PC-3 (cell line): ENCODE data around the gene TTLL10. TPM values are rescaled to one million over a fixed set of nuclear protein-coding genes. Genes with fewer than 3 reads are reported as not detected.

Source experiments
- ATAC-seq: fragments of 200-7000 bp; cut with Tn5 transposase; 2 replicates; pipeline ENCODE4 v1.9.1; 2020; ENCODE audit warnings: mild to moderate bottlenecking, moderate library complexity
- BruUV-seq: library from RNA; stranded (reverse); fragments of 400-500 nt; replicated peaks from 2 replicates; lab custom pipeline; 2021; lab: Mats Ljungman, UMichigan
- CTCF ChIA-PET: fragments of 300-600 bp; sonication (Branson Sonifier 250); formaldehyde crosslinking; loops from one replicate; lab custom pipeline; 2022; ENCODE audit warnings: antibody characterized with exemption; lab: Charles Lee
- POLR2A ChIA-PET: fragments of 300-600 bp; sonication (Branson Sonifier 250); formaldehyde crosslinking; loops from one replicate; lab custom pipeline; 2022; ENCODE audit warnings: antibody characterized with exemption; ENCODE audit not compliant: unreplicated experiment; lab: Charles Lee
- DNase-seq: peaks from one replicate; pipeline ENCODE4 v3.0.0-alpha.2; 2015
- H2AFZ ChIP-seq: fragments of 300-600 bp; sonication (generic); 2 replicates; pipeline ENCODE4 v1.6.0; 2016; ENCODE audit warnings: antibody characterized with exemption, low read length
- H3F3A ChIP-seq: fragments of 300-600 bp; sonication (generic); one replicate; pipeline ENCODE4 v1.6.0; 2017; ENCODE audit warnings: antibody characterized with exemption, low read length, control low read depth, mild to moderate bottlenecking; ENCODE audit not compliant: unreplicated experiment
- H3K27ac ChIP-seq: fragments of 300-600 bp; sonication (generic); 2 replicates; pipeline ENCODE4 v1.5.1; 2016; ENCODE audit warnings: mild to moderate bottlenecking, low read length
- H3K27me3 ChIP-seq: fragments of 300-600 bp; sonication (generic); 2 replicates; pipeline ENCODE4 v1.6.1; 2016; ENCODE audit warnings: low read length, mixed read lengths
- H3K36me3 ChIP-seq: fragments of 300-600 bp; sonication (generic); 2 replicates; pipeline ENCODE4 v1.6.1; 2016; ENCODE audit warnings: low read depth, mixed run types, low read length, mixed read lengths
- H3K4me1 ChIP-seq: fragments of 300-600 bp; sonication (generic); 2 replicates; pipeline ENCODE4 v1.5.1; 2016; ENCODE audit warnings: low read length; ENCODE audit not compliant: insufficient read depth
- H3K4me2 ChIP-seq: fragments of 300-600 bp; sonication (generic); 2 replicates; pipeline ENCODE4 v1.6.0; 2016; ENCODE audit warnings: low read length
- H3K4me3 ChIP-seq: fragments of 300-600 bp; sonication (generic); 2 replicates; pipeline ENCODE4 v1.5.1; 2016; ENCODE audit warnings: mild to moderate bottlenecking, low read length, mixed read lengths
- H3K79me2 ChIP-seq: fragments of 300-600 bp; sonication (generic); 2 replicates; pipeline ENCODE4 v1.6.1; 2017; ENCODE audit warnings: low read length, mixed read lengths
- H3K9ac ChIP-seq: fragments of 300-600 bp; sonication (generic); 2 replicates; pipeline ENCODE4 v1.6.0; 2016; ENCODE audit warnings: mild to moderate bottlenecking, low read length
- H3K9me2 ChIP-seq: fragments of 300-600 bp; sonication (generic); replicated peaks from 2 replicates; pipeline ENCODE4 v1.6.1; 2016; ENCODE audit warnings: mixed run types, low read length, mixed read lengths
- H3K9me3 ChIP-seq: fragments of 300-600 bp; sonication (generic); 2 replicates; pipeline ENCODE4 v1.6.1; 2016; ENCODE audit warnings: low read length, mixed read lengths
- H4K20me1 ChIP-seq: fragments of 300-600 bp; sonication (generic); 2 replicates; pipeline ENCODE4 v1.6.1; 2016; ENCODE audit warnings: low read length, mixed read lengths
- CTCF ChIP-seq: fragments of 300-600 bp; sonication (generic); conservative IDR thresholded peaks from 2 replicates; pipeline ENCODE4 v1.5.1; 2017; ENCODE audit warnings: antibody characterized with exemption, low read depth, mild to moderate bottlenecking, low read length
- EZH2 ChIP-seq: fragments of 300-600 bp; sonication (generic); IDR thresholded peaks from one replicate; pipeline ENCODE4 v1.6.1; 2017; ENCODE audit warnings: antibody characterized with exemption, mild to moderate bottlenecking, low read length; ENCODE audit not compliant: unreplicated experiment
- EZH2phosphoT487 ChIP-seq: fragments of 300-600 bp; sonication (generic); IDR thresholded peaks from 2 replicates; pipeline ENCODE4 v1.6.1; 2018; ENCODE audit warnings: mild to moderate bottlenecking, antibody characterized with exemption, low read length, borderline replicate concordance
- intact Hi-C: fragments of 100-400 bp; cut with micrococcal nuclease; formaldehyde crosslinking; loops from 2 replicates; pipeline ENCODE4 v1.9.0; 2023
- total RNA-seq: library from RNA; depleted of rRNA; stranded (reverse); fragments of >200 nt; gene quantifications from 2 replicates; pipeline ENCODE4 v1.2.3, GENCODE V29; 2014

The TTLL10 gene
- total RNA-seq, 1 experiment from 2014 or later: 0.36 TPM

- H3K27me3 ChIP-seq: no peaks in the 10 kb centered on the region
- ChIA-PET CTCF (interaction anchor here (0.8 kb wide), 1 partner anchor 35 kb away, joined by 5 read pairs; no protein-coding TSS in a partner anchor), POLR2A (no interaction called here)
- no peak overlapping the region for H3K4me3 ChIP-seq
- H3K9me2 ChIP-seq: no peaks in the 10 kb centered on the region
- DNase-seq: no peak
- BruUV-seq: no TSS peak
- H4K20me1 ChIP-seq: no peaks in the 10 kb centered on the region
- no peaks in the 10 kb centered on the region for H3K36me3 ChIP-seq
- H3K4me1 ChIP-seq: peaks cover 15% of the 10 kb centered on the region
- no peaks in the 10 kb centered on the region for H3K79me2 ChIP-seq
- no peak overlapping the region for H2AFZ ChIP-seq
- TF ChIP-seq EZH2 (no peak), CTCF (no peak), EZH2phosphoT487 (no peak)
- no peak overlapping the region for H3K9ac ChIP-seq
- H3F3A ChIP-seq: no peaks in the 10 kb centered on the region
- intact Hi-C loops: no loop called here
- no peak for ATAC-seq
- H3K27ac ChIP-seq: no peak overlapping the region
- no peak overlapping the region for H3K4me2 ChIP-seq
- no peaks in the 10 kb centered on the region for H3K9me3 ChIP-seq
Measured at GRCh38 chr1:1156140-1157032, 17.3 kb upstream of the TTLL10 start.

- Histone ChIP-seq H3K27me3 (no peaks in the 10 kb centered on the region), H2AFZ (no peak overlapping the region), H3F3A (no peaks in the 10 kb centered on the region), H3K36me3 (no peaks in the 10 kb centered on the region), H4K20me1 (no peaks in the 10 kb centered on the region), H3K79me2 (no peaks in the 10 kb centered on the region), H3K4me1 (peaks cover 15% of the 10 kb centered on the region), H3K9ac (no peak overlapping the region), H3K4me2 (no peak overlapping the region), H3K27ac (no peak overlapping the region), H3K4me3 (no peak overlapping the region), H3K9me2 (no peaks in the 10 kb centered on the region), H3K9me3 (no peaks in the 10 kb centered on the region)
- intact Hi-C loops: no loop called here
- CTCF ChIA-PET: interaction anchor here (0.8 kb wide), 1 partner anchor 35 kb away, joined by 5 read pairs; no protein-coding TSS in a partner anchor
- BruUV-seq: no TSS peak
- DNase-seq (no peak), ATAC-seq (no peak)
- TF ChIP-seq EZH2phosphoT487 (no peak), CTCF (no peak), EZH2 (no peak)
- POLR2A ChIA-PET: interaction anchor here (0.7 kb wide), 1 partner anchor 100 kb away, joined by 4 read pairs; no protein-coding TSS in a partner anchor
Measured at GRCh38 chr1:1157033-1157365, 16.7 kb upstream of the TTLL10 start.
